ENCODE measurements around the gene AGPAT4. TPM values are rescaled to one million over a fixed set of nuclear protein-coding genes. Genes with fewer than 3 reads are reported as not detected.

AGPAT4 gene
- total RNA-seq, 1 experiment from 2014 or later = 15.5 TPM

DNA sequence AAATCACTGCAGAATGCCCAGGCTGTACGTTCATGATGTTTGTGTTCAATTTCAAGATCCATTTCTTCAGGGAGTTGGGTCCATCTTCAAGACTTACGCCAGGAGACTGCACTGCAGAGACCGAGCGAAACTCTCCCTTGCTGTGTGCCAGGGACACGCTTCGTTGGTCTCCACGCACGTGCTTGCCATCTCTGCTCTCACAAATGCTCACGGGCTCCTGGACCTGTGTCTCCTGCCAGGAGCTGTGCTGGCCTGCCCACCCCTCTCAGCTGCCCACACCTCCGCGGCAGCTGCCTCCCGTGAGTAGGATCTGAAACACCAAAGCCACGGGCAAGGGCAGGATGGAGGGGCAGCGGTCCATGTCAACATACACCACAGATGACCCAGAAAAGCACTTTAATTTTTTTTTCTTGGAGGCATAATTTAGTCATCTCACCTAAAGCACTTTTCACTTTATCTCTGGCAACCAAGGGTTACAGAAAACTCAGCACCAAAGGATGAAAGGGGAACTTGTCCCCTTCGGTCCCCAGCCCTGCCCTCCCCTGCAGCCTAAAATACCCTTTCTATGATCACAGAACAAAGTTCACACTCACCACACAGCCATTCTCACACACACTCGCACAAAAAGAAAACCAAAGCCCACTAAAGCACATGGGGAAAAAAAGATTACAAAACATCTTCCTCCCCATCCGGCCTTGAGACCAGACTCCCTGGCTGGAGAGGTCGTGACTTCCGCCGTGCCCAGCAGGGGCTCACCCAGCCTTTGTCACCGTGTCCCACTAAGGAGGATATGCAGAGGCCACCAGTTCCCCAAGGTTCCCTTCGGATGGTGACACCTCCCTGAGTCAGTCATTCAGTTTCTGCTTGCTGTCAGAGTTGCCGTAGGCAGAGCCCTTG lies 137.9 kb downstream of the AGPAT4 start (continued):
- TF ChIP-seq, protein P1, sequence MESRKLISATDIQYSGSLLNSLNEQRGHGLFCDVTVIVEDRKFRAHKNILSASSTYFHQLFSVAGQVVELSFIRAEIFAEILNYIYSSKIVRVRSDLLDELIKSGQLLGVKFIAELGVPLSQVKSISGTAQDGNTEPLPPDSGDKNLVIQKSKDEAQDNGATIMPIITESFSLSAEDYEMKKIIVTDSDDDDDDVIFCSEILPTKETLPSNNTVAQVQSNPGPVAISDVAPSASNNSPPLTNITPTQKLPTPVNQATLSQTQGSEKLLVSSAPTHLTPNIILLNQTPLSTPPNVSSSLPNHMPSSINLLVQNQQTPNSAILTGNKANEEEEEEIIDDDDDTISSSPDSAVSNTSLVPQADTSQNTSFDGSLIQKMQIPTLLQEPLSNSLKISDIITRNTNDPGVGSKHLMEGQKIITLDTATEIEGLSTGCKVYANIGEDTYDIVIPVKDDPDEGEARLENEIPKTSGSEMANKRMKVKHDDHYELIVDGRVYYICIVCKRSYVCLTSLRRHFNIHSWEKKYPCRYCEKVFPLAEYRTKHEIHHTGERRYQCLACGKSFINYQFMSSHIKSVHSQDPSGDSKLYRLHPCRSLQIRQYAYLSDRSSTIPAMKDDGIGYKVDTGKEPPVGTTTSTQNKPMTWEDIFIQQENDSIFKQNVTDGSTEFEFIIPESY (IDR thresholded peaks at IDR 0.05; ENCODE audit: extremely low read depth, insufficient replicate concordance, low read length) = no peak

DNA sequence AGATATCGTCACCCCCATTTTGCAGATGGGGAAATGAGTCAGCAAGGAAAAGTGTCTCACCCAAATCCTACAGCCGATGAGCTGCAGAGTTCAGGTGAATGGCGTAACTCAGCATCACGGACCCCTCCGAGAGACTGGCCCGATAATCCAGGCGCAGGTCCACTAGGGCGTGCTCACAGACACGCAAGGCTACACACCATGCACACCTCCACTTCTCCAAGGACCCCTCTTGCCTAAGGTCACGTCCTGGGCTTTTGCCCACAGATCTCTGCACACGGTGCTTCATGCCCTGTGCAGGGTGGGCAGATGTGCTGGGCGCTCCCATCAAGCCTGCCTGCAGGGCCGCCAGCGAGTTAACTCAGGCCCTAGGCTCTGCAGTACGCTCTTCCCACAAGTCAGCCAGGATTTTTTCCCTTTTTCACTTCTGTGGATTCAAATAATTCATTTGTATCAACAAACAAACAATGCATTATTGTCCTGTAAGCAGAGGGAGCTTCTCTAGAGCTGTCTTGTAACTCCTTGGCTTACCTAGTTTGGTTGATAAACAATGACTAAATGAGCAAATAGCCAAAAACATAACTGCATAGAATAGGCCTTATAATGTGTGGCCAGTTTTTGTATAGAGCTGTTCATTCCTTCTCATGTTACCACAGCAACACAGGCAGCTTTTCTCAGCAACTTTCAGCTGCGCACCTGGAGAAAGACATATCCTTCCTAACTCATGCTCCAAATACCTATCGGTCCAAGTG lies 139.1 kb downstream of the AGPAT4 start:
- intact Hi-C loops (cut with micrococcal nuclease) = no loop called here
- POLR2A ChIA-PET = no interaction called here
- RAD21 ChIA-PET (ENCODE audit: low non-redundant PET in 1 of 2, low total read pairs in 2 of 2, uncharacterized antibody in 2 of 2, unreplicated experiment in 2 of 2) = no interaction called here
- ATAC-seq (no peak), DNase-seq (ENCODE audit: low read depth, low spot score) (no peak)
- BruUV-seq (replicated peaks) = no TSS peak
- H3K27me3 ChIP-seq (ENCODE audit: insufficient read depth, low read length) = no peaks in the 10 kb centered on the region
- no peaks in the 10 kb centered on the region for H3K9me2 ChIP-seq (ENCODE audit: insufficient read depth)
- no peaks in the 10 kb centered on the region; a peak in 1 of 4 replicates for H3K36me3 ChIP-seq (ENCODE audit: control insufficient read depth in 1 of 2, insufficient read depth in 2 of 2, low read length in 2 of 2)
- H2AFZ ChIP-seq (ENCODE audit: low read depth, low read length, poor library complexity, severe bottlenecking) = no peak overlapping the region
- H3K79me2 ChIP-seq (ENCODE audit: insufficient read depth, low read length) = no peaks in the 10 kb centered on the region
- H4K20me1 ChIP-seq (ENCODE audit: insufficient read depth) = no peaks in the 10 kb centered on the region
- no peaks in the 10 kb centered on the region for H3K9me3 ChIP-seq (ENCODE audit: control insufficient read depth in 1 of 2, insufficient read depth in 1 of 2, low read depth in 1 of 2, low read length in 2 of 2)
- no peaks in the 10 kb centered on the region for H3K4me1 ChIP-seq (ENCODE audit: control insufficient read depth in 1 of 2, insufficient read depth in 2 of 2, low read length in 2 of 2)
- no peak overlapping the region for H3K9ac ChIP-seq (ENCODE audit: low read length)
- CTCF ChIA-PET = no interaction called here
- H3K27ac ChIP-seq (ENCODE audit: low read depth, low read length) = no peak overlapping the region
- H3K4me2 ChIP-seq (ENCODE audit: low read length) = no peak overlapping the region
- TF ChIP-seq ZNF274 (IDR thresholded peaks at IDR 0.05; ENCODE audit: low read depth, low read length) (no peak), RAD21 (IDR thresholded peaks at IDR 0.05; ENCODE audit: low read depth) (no peak), YY1 (IDR thresholded peaks at IDR 0.05; ENCODE audit: extremely low read depth, insufficient replicate concordance, low read depth, low read length) (no peak)
- TF ChIP-seq, protein P2, sequence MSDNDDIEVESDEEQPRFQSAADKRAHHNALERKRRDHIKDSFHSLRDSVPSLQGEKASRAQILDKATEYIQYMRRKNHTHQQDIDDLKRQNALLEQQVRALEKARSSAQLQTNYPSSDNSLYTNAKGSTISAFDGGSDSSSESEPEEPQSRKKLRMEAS (IDR thresholded peaks at IDR 0.05) = no peak
- no peak overlapping the region for H3K4me3 ChIP-seq (replicated peaks in 1 of 2; ENCODE audit: low read depth in 1 of 2, low read length in 2 of 2)

Data from HCT116 (cell line).